Stimulated activated CD8-positive, alpha-beta memory T cell treated with anti-CD3 and anti-CD28 coated beads, Interleukin-12 subunit alpha, Interleukin-12 subunit beta, amount 100 ng/mL, for 24 hours (primary cell): ENCODE data around the gene KHNYN.
A peak's percentile ranks its signal among the peaks of the same experiment; 100 is the strongest.
"Not testable (repeated sequence)": the region's sequence is repeated elsewhere in the genome, so short reads cannot be mapped to it uniquely, and the experiment has no call there.

ENCODE experiments used
- DNase-seq: peaks from one replicate; pipeline ENCODE4 v3.0.0-alpha.2; 2020; ENCODE audit errors: extremely low read depth

Gene KHNYN

GRCh38 chr14:24437736-24438067, 7.9 kb downstream of the KHNYN start:
- DNase-seq = no peak

GRCh38 chr14:24438223-24439097, 8.7 kb downstream of the KHNYN start:
- no peak for DNase-seq

GRCh38 chr14:24439257-24439656, 9.5 kb downstream of the KHNYN start:
- no peak for DNase-seq

- no peak for DNase-seq
Observed at GRCh38 chr14:24439830-24440605, 10.3 kb downstream of the KHNYN start.

- DNase-seq = no peak
Observed at GRCh38 chr14:24440606-24441399, 11.0 kb downstream of the KHNYN start.

GRCh38 chr14:24441485-24441884, 11.7 kb downstream of the KHNYN start:
- DNase-seq = no peak

GRCh38 chr14:24441904-24442239, 12.1 kb downstream of the KHNYN start:
- DNase-seq = no peak

GRCh38 chr14:24442240-24443052, 12.7 kb downstream of the KHNYN start, which contains the start of gene SDR39U1:
SDR39U1 (minus strand) TSS chr14:24442776; CDS start chr14:24442769, 7 bp downstream.
- DNase-seq = peak; percentile 91

GRCh38 chr14:24443053-24443665, 13.4 kb downstream of the KHNYN start:
- DNase-seq = no peak

GRCh38 chr14:24450828-24451227, 21.1 kb downstream of the KHNYN start:
- not testable (repeated sequence) for DNase-seq

GRCh38 chr14:24456980-24457379, 27.2 kb downstream of the KHNYN start:
- no peak for DNase-seq

GRCh38 chr14:24458736-24459135, 29.0 kb downstream of the KHNYN start:
- DNase-seq = no peak

- no peak for DNase-seq
Observed at GRCh38 chr14:24459331-24459730, 29.6 kb downstream of the KHNYN start.

- no peak for DNase-seq
Observed at GRCh38 chr14:24461336-24461735, 31.6 kb downstream of the KHNYN start.

GRCh38 chr14:24463017-24463883, 33.5 kb downstream of the KHNYN start:
- DNase-seq = no peak

- DNase-seq = no peak
Observed at GRCh38 chr14:24463884-24464785, 34.4 kb downstream of the KHNYN start.

- DNase-seq = no peak
Observed at GRCh38 chr14:24465368-24465767, 35.6 kb downstream of the KHNYN start.

- no peak for DNase-seq
Observed at GRCh38 chr14:24465805-24466204, 36.1 kb downstream of the KHNYN start.

- DNase-seq = not testable (repeated sequence)
Observed at GRCh38 chr14:24470450-24470849, 40.7 kb downstream of the KHNYN start.
